HG03378 (cell line): ENCODE data around the gene OR2V2.

Experiments
- ATAC-seq: cut with Tn5 transposase; IDR thresholded peaks from one replicate; pipeline ENCODE4 v1.9.1; 2021; ENCODE audit warnings: mild to moderate bottlenecking, moderate library complexity; ENCODE audit not compliant: unreplicated experiment

OR2V2 gene

DNA sequence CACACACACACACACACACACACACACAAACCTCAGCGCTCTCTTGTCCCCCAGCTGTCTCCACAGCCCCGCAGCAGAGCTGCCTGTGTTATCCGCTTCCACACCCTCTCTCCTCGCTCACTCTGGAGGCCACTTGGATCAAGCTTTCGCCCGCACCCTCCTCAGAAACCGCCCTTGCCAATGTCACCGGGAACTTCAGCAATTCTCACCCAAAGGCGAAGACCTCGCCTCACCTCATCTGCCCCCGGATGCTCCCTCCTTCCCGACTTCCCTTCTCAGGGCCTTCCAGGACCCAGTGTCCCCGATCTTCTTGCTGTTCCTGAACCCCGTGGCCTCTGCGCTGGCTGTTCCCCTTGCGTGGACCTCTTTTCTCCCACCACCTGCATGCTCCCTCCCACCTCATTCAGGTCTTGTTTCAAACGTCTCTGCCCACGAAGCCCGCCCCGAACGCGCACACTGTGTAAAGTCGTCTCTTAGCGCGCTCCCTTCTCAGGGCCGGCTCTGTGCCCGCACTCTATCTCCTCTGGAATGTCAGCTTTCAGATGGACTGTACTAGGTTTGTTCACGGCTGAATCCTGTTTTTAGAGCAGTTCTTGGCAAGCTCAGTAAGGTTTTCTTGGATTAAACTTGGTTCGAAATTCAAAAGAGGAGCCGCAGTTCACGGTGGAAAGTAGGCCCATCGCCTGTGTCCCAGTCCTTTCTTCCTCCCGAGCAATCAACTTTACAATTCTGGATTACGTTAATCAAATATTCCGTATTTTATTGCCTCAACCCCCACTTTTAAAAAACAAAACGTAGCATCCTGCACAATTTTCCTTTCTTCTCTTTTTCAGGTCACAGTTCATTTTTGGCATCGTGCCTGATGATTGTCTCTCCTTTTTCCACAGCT is 58.6 kb downstream of the OR2V2 start:
- ATAC-seq: no peak

DNA sequence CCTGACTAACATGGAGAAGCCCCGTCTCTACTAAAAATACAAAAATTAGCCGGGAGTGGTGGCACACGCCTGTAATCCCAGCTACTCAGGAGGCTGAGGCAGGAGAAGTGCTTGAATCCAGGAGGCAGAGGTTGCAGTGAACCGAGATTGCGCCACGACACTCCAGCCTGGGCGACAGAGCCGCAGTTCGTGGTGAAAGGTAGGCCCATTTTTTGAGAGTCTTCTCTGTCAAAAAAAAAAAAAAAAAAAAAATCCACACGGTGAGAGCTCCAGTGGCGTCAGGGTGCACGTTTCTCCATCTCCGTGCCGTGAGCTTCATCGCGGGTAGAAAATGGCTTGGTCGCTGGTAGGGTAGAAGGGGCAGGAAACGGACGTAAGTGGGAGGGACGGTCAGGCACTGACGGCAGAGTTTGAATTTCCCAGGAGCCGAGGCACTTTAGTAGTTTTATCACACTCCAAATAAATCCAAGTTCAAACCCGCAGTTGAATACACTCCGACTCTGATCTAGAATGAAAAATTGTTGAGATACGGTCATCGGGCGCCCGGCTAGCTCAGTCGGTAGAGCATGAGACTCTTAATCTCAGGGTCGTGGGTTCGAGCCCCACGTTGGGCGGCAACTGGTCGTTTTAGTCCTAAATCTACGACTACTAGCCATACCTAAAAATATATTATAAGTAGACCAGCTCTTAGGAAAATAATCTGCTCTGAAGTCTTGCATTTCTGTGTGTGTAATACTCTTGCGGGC is 60.0 kb downstream of the OR2V2 start:
- ATAC-seq: no peak

DNA sequence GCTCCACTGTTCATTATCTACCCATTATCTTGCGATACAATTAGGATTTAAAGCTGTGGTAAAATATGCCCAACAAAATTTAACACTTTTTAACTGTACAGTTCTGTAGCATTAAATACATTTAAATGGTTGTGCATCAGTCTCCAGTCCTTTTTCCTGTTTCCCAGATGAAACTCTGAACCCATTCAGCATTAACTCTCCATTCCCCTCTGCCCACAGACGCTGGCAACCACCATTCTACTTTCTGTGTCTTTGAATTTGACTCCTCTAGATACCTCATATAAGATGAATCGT is 60.5 kb downstream of the OR2V2 start:
- ATAC-seq: no peak
